ENCODE measurements around the gene PLEKHA1.

- TF ChIP-seq TAF1 (conservative IDR thresholded peaks at IDR 0.05) = no peak
- TF ChIP-seq CTCF (IDR thresholded peaks at IDR 0.05; ENCODE audit: low read depth, low read length, missing input control) = no peak
- TF ChIP-seq MAX (IDR thresholded peaks at IDR 0.05) = no peak
- TF ChIP-seq RXRA (IDR thresholded peaks at IDR 0.05) = no peak
- no peak for TF ChIP-seq FOXA2 (IDR thresholded peaks at IDR 0.05)
- TF ChIP-seq, protein P1, sequence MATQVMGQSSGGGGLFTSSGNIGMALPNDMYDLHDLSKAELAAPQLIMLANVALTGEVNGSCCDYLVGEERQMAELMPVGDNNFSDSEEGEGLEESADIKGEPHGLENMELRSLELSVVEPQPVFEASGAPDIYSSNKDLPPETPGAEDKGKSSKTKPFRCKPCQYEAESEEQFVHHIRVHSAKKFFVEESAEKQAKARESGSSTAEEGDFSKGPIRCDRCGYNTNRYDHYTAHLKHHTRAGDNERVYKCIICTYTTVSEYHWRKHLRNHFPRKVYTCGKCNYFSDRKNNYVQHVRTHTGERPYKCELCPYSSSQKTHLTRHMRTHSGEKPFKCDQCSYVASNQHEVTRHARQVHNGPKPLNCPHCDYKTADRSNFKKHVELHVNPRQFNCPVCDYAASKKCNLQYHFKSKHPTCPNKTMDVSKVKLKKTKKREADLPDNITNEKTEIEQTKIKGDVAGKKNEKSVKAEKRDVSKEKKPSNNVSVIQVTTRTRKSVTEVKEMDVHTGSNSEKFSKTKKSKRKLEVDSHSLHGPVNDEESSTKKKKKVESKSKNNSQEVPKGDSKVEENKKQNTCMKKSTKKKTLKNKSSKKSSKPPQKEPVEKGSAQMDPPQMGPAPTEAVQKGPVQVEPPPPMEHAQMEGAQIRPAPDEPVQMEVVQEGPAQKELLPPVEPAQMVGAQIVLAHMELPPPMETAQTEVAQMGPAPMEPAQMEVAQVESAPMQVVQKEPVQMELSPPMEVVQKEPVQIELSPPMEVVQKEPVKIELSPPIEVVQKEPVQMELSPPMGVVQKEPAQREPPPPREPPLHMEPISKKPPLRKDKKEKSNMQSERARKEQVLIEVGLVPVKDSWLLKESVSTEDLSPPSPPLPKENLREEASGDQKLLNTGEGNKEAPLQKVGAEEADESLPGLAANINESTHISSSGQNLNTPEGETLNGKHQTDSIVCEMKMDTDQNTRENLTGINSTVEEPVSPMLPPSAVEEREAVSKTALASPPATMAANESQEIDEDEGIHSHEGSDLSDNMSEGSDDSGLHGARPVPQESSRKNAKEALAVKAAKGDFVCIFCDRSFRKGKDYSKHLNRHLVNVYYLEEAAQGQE (IDR thresholded peaks at IDR 0.05) = no peak
- TF ChIP-seq JUND (IDR thresholded peaks at IDR 0.05) = no peak
- TF ChIP-seq FOXA1 (IDR thresholded peaks at IDR 0.05) = no peak
- TF ChIP-seq RAD21 (IDR thresholded peaks at IDR 0.05) = no peak
- TF ChIP-seq EGR1 (IDR thresholded peaks at IDR 0.05; ENCODE audit: low read depth in 2 of 2) = no peak
Observed at GRCh38 chr10:122361046-122361445, 13.5 kb upstream of the PLEKHA1 start.

Measured in liver (tissue), 3 donors.